H1 (cell line): Measurements from ENCODE around the gene MATK.

ENCODE experiments used
- BRCA1 ChIP-seq: IDR thresholded peaks from 2 replicates; pipeline ENCODE4 v1.6.1; 2012; ENCODE audit warnings: low read depth, low read length, improper control_type of control experiment
- EZH2 ChIP-seq: fragments of 200-600 bp; sonication (generic); IDR thresholded peaks from 2 replicates; pipeline ENCODE4 v1.7.1; 2012; ENCODE audit warnings: low read depth, mild to moderate bottlenecking, moderate library complexity, low read length, inconsistent platforms; ENCODE audit not compliant: severe bottlenecking
- POLR2A ChIP-seq, 2 experiments: IDR thresholded peaks; 1 replicate in 1 of 2; 2 replicates in 1 of 2; pipeline ENCODE4 v1.6.1; 2011; ENCODE audit warnings: low read depth in 2 of 2, low read length in 2 of 2, mild to moderate bottlenecking in 2 of 2; ENCODE audit errors: control extremely low read depth in 1 of 2
- POLR2AphosphoS5 ChIP-seq: IDR thresholded peaks from 2 replicates; pipeline ENCODE4 v1.6.1; 2011; ENCODE audit warnings: low read depth, low read length
- RAD21 ChIP-seq, 2 experiments: IDR thresholded peaks in 1 of 2; conservative IDR thresholded peaks in 1 of 2; 2 replicates each; pipeline ENCODE4 v1.6.1; 2011; ENCODE audit warnings: low read depth in 2 of 2, low read length in 2 of 2, improper control_type of control experiment in 1 of 2, inconsistent platforms in 1 of 2, mild to moderate bottlenecking in 1 of 2, moderate library complexity in 1 of 2
- SP4 ChIP-seq: IDR thresholded peaks from 2 replicates; pipeline ENCODE4 v1.6.1; 2012; ENCODE audit warnings: low read length, inconsistent platforms
- TF ChIP-seq, protein P1 (sequence below), 3 experiments: IDR thresholded peaks; 1 replicate in 2 of 3; 2 replicates in 1 of 3; pipeline versions ENCODE4 v1.5.1 to v1.6.1; 2011; ENCODE audit warnings: low read length in 3 of 3, mild to moderate bottlenecking in 3 of 3, inconsistent platforms in 2 of 3, low read depth in 1 of 3, moderate library complexity in 1 of 3; ENCODE audit not compliant: insufficient read depth in 1 of 3; ENCODE audit errors: control extremely low read depth in 1 of 3

DNA sequence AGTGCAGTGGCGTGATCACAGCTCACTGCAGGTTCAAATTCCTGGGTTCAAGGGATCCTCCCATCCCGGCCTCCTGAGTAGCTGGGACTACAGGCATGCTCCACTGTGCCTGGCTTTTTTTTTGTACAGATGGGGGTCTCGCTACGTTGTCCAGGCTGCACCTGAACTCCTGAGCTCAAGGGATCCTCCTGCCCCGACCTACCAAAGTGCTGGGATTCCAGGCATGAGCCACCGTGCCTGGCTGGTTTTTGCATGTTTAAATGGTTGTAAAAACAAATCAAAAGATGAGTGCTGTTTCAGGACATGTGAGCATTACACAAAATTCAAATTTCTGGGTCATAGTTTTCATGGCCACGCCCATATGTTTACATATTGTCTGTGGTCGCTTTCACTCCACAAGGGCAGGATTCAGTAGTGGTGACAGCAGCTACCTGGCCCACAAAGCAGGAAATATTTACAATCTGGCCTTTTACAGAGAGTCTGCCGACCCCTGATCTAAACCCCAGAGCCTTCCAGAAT, 5.3 kb downstream of the MATK start:
- no peak for TF ChIP-seq RAD21 (IDR thresholded peaks at IDR 0.05 in 1 of 2, conservative IDR thresholded peaks at IDR 0.05 in 1 of 2; ENCODE audit: low read depth in 2 of 2, low read length in 2 of 2)
- no peak for TF ChIP-seq BRCA1
- no peak for TF ChIP-seq POLR2A (IDR thresholded peaks at IDR 0.05; ENCODE audit: control extremely low read depth in 1 of 2, low read depth in 2 of 2, low read length in 2 of 2)
- TF ChIP-seq EZH2, result no peak
- TF ChIP-seq SP4, result no peak
- TF ChIP-seq, protein P1, sequence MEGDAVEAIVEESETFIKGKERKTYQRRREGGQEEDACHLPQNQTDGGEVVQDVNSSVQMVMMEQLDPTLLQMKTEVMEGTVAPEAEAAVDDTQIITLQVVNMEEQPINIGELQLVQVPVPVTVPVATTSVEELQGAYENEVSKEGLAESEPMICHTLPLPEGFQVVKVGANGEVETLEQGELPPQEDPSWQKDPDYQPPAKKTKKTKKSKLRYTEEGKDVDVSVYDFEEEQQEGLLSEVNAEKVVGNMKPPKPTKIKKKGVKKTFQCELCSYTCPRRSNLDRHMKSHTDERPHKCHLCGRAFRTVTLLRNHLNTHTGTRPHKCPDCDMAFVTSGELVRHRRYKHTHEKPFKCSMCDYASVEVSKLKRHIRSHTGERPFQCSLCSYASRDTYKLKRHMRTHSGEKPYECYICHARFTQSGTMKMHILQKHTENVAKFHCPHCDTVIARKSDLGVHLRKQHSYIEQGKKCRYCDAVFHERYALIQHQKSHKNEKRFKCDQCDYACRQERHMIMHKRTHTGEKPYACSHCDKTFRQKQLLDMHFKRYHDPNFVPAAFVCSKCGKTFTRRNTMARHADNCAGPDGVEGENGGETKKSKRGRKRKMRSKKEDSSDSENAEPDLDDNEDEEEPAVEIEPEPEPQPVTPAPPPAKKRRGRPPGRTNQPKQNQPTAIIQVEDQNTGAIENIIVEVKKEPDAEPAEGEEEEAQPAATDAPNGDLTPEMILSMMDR (IDR thresholded peaks at IDR 0.05; ENCODE audit: control extremely low read depth in 1 of 3, insufficient read depth in 1 of 3, low read depth in 1 of 3, low read length in 3 of 3), result no peak
- TF ChIP-seq POLR2AphosphoS5, result no peak
